SJCRH30 (cell line): ENCODE data around the gene NKX2-2. TPM values are rescaled to one million over a fixed set of nuclear protein-coding genes. Genes with fewer than 3 reads are reported as not detected.

Source experiments
- total RNA-seq: library from RNA; depleted of rRNA; stranded (reverse); fragments of >200 nt; shearing (Covaris generic); gene quantifications from 2 replicates; pipeline ENCODE4 v1.2.3, GENCODE V29; 2014; rRNA removed

Gene NKX2-2
- total RNA-seq, 1 experiment from 2014 or later = not detected

Other genes with a start within 250 kb of the NKX2-2 start
- 161 and 166 TPM in 2 replicates for gene XRN2, start 210.7 kb downstream of the NKX2-2 start, total RNA-seq
- 3.9 TPM in 2 replicates for gene NKX2-4, start 116.5 kb downstream of the NKX2-2 start, total RNA-seq
- not detected in 2 replicates for gene PAX1, start 191.6 kb upstream of the NKX2-2 start, total RNA-seq